B cell (primary cell): ENCODE results near the gene CLEC4M. TPM values are rescaled to one million over a fixed set of nuclear protein-coding genes. Genes with fewer than 3 reads are reported as not detected.

ENCODE experiments used
- ATAC-seq: fragments of 200-7000 bp; cut with Tn5 transposase; one replicate; pipeline ENCODE4 v1.10.0; 2021; ENCODE audit warnings: low read depth, mild to moderate bottlenecking, moderate number of reproducible peaks, moderate library complexity
- CTCF ChIA-PET: fragments of 350-600 bp; sonication (Branson Sonifier 250); formaldehyde crosslinking; loops from one replicate; lab custom pipeline; 2021; ENCODE audit warnings: antibody characterized with exemption, inconsistent platforms; lab: Charles Lee
- POLR2A ChIA-PET: fragments of 350-600 bp; sonication (Branson Sonifier 250); formaldehyde crosslinking; loops from one replicate; lab custom pipeline; 2021; ENCODE audit warnings: antibody characterized with exemption; lab: Charles Lee
- DNase-seq: peaks from one replicate; pipeline ENCODE4 v3.0.0; 2013
- H2AFZ ChIP-seq: 2 replicates; pipeline ENCODE4 v1.6.1; 2012; ENCODE audit warnings: mild to moderate bottlenecking, low read depth, low read length; ENCODE audit not compliant: insufficient read depth, poor library complexity, severe bottlenecking
- H3K27ac ChIP-seq, 2 donors: 1 replicate in 1 of 2; 2 replicates in 1 of 2; pipeline ENCODE4 v1.5.1; 2012 to 2013; ENCODE audit warnings: low read length in 2 of 2, mild to moderate bottlenecking in 2 of 2, moderate library complexity in 1 of 2
- H3K27me3 ChIP-seq, 4 experiments: fragments of 200-600 bp in 1 of 4; sonication (generic) in 1 of 4; replicated peaks in 1 of 4; 1 replicate in 2 of 4; 2 replicates in 2 of 4; pipeline versions ENCODE4 v1.6.1 to v1.7.0; 2013 to 2016; ENCODE audit warnings: low read length in 3 of 4, mild to moderate bottlenecking in 2 of 4, mixed read lengths in 1 of 4, moderate library complexity in 1 of 4; ENCODE audit not compliant: insufficient read depth in 4 of 4, control insufficient read depth in 3 of 4; ENCODE audit errors: control extremely low read depth in 1 of 4
- H3K36me3 ChIP-seq, 2 experiments: replicated peaks in 1 of 2; 1 replicate in 1 of 2; 2 replicates in 1 of 2; pipeline versions ENCODE4 v1.6.1 to v1.7.1; 2013; ENCODE audit warnings: low read length in 1 of 2; ENCODE audit not compliant: insufficient read depth in 2 of 2, control insufficient read depth in 1 of 2; ENCODE audit errors: control extremely low read depth in 1 of 2, extremely low read depth in 1 of 2
- H3K4me1 ChIP-seq, 2 donors: fragments of 200-600 bp in 1 of 2; sonication (generic) in 1 of 2; 1 replicate in 1 of 2; 2 replicates in 1 of 2; pipeline versions ENCODE4 v1.5.1 to v1.6.1; 2013 to 2017; ENCODE audit warnings: low read length in 2 of 2; ENCODE audit not compliant: control insufficient read depth in 2 of 2, insufficient read depth in 2 of 2
- H3K4me2 ChIP-seq: replicated peaks from 2 replicates; pipeline ENCODE3; 2012; ENCODE audit warnings: mild to moderate bottlenecking, low read depth, low read length; ENCODE audit not compliant: poor library complexity, severe bottlenecking
- H3K4me3 ChIP-seq, 5 experiments: fragments of 200-600 bp in 1 of 5; sonication (generic) in 1 of 5; 1 replicate in 3 of 5; 2 replicates in 2 of 5; pipeline versions ENCODE4 v1.5.1 to v1.7.0; 2011 to 2016; ENCODE audit warnings: low read length in 4 of 5, mild to moderate bottlenecking in 4 of 5, low read depth in 2 of 5, control low read depth in 1 of 5, moderate library complexity in 1 of 5; ENCODE audit not compliant: insufficient read depth in 1 of 5; ENCODE audit errors: control extremely low read depth in 1 of 5, extremely low read depth in 1 of 5
- H3K79me2 ChIP-seq: fragments of 200-600 bp; sonication (generic); one replicate; pipeline ENCODE4 v1.6.0; 2016; ENCODE audit warnings: low read length; ENCODE audit not compliant: control insufficient read depth, insufficient read depth
- H3K9ac ChIP-seq: fragments of 200-600 bp; sonication (generic); 2 replicates; pipeline ENCODE4 v1.6.1; 2017; ENCODE audit warnings: mild to moderate bottlenecking, low read length, moderate library complexity
- H3K9me3 ChIP-seq, 3 donors: one replicate each; pipeline versions ENCODE4 v1.6.1 to v1.7.1; 2013; ENCODE audit warnings: low read length in 2 of 3; ENCODE audit not compliant: control insufficient read depth in 2 of 3, insufficient read depth in 1 of 3; ENCODE audit errors: control extremely low read depth in 1 of 3
- H4K20me1 ChIP-seq: 2 replicates; pipeline ENCODE4 v1.6.0; 2012; ENCODE audit warnings: mild to moderate bottlenecking, low read length; ENCODE audit not compliant: insufficient read depth, control insufficient read depth, poor library complexity, severe bottlenecking
- H3K27ac Mint-ChIP-seq: one replicate; pipeline ENCODE4 v1.8.0; 2021; ENCODE audit warnings: mixed read lengths
- H3K27me3 Mint-ChIP-seq: one replicate; pipeline ENCODE4 v1.8.0; 2021; ENCODE audit warnings: mixed read lengths
- H3K4me1 Mint-ChIP-seq: one replicate; pipeline ENCODE4 v1.8.0; 2021; ENCODE audit warnings: mixed read lengths
- H3K4me3 Mint-ChIP-seq: one replicate; pipeline ENCODE4 v1.8.0; 2021; ENCODE audit warnings: mixed read lengths
- H3K9me3 Mint-ChIP-seq: one replicate; pipeline ENCODE4 v1.8.0; 2022; ENCODE audit warnings: mixed read lengths; ENCODE audit not compliant: insufficient read depth
- EZH2 ChIP-seq: IDR thresholded peaks from 2 replicates; pipeline ENCODE4 v1.6.1; 2012; ENCODE audit warnings: borderline replicate concordance, low read depth, mild to moderate bottlenecking, moderate library complexity, low read length; ENCODE audit not compliant: insufficient read depth, poor library complexity, severe bottlenecking
- WGBS: methylation state at CpG from one replicate; pipeline ENCODE4 v1.1.5; 2013; ENCODE audit warnings: missing lambda C conversion rate; ENCODE audit not compliant: insufficient coverage; 5-methylcytosine and 5-hydroxymethylcytosine counted together
- intact Hi-C: fragments of 100-400 bp; cut with micrococcal nuclease; formaldehyde crosslinking; loops from one replicate; pipeline ENCODE4 v1.10.0; 2022
- polyA plus RNA-seq: library from polyadenylated mRNA; depleted of rRNA; stranded (reverse); fragments of >200 nt; gene quantifications from 2 replicates; pipeline ENCODE4 v1.2.3, GENCODE V29; 2012
- total RNA-seq, 2 donors: library from RNA; stranded (reverse); fragments of 120-200 nt in 1 of 2; gene quantifications; 1 replicate in 1 of 2; 2 replicates in 1 of 2; pipeline versions ENCODE4 v1.2.3 to v1.2.4, GENCODE V29; 2013 to 2022
- TF ChIP-seq, protein P1 (sequence below): fragments of 200-600 bp; IDR thresholded peaks from one replicate; pipeline ENCODE4 v1.8.0; 2022; ENCODE audit warnings: antibody characterized with exemption, mild to moderate bottlenecking

CLEC4M gene
- total and polyA plus RNA-seq, 2 donors (not counting 1 experiment from before 2014, with no cell fraction given) = 0.10 to 0.52 TPM

DNA sequence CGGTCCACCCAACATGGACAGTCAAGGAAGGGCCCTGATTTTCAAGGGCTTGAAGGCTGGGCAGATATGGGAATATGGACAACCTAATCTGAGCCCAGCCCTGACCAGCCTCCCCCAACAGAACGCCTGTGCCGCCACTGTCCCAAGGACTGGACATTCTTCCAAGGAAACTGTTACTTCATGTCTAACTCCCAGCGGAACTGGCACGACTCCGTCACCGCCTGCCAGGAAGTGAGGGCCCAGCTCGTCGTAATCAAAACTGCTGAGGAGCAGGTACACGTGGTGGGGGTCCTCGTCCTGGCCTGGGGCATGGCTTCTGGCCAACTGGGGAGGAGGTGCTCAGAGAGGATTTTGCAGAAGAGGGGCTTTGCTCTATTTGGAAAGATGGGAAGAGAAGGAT lies 3.5 kb downstream of the CLEC4M start:
- POLR2A ChIA-PET = no interaction called here
- H3K4me1 Mint-ChIP-seq = peaks cover 13% of the 10 kb centered on the region
- ATAC-seq (no peak), DNase-seq (no peak)
- TF ChIP-seq, protein P1, sequence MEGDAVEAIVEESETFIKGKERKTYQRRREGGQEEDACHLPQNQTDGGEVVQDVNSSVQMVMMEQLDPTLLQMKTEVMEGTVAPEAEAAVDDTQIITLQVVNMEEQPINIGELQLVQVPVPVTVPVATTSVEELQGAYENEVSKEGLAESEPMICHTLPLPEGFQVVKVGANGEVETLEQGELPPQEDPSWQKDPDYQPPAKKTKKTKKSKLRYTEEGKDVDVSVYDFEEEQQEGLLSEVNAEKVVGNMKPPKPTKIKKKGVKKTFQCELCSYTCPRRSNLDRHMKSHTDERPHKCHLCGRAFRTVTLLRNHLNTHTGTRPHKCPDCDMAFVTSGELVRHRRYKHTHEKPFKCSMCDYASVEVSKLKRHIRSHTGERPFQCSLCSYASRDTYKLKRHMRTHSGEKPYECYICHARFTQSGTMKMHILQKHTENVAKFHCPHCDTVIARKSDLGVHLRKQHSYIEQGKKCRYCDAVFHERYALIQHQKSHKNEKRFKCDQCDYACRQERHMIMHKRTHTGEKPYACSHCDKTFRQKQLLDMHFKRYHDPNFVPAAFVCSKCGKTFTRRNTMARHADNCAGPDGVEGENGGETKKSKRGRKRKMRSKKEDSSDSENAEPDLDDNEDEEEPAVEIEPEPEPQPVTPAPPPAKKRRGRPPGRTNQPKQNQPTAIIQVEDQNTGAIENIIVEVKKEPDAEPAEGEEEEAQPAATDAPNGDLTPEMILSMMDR = no peak
- TF ChIP-seq EZH2 = no peak
- Histone ChIP-seq H2AFZ (no peak overlapping the region), H3K9ac (no peak overlapping the region), H3K4me3 (no peak overlapping the region), H3K9me3 (peaks cover 0 to 1% (median 0%) of the 10 kb centered on the region in 3 donors), H3K4me2 (no peak overlapping the region), H3K27ac (no peak overlapping the region), H3K27me3 (peaks cover 0 to 11% (median 1%) of the 10 kb centered on the region in 4 experiments), H4K20me1 (no peaks in the 10 kb centered on the region), H3K36me3 (no peaks in the 10 kb centered on the region), H3K79me2 (no peaks in the 10 kb centered on the region), H3K4me1 (peaks cover 6 to 10% of the 10 kb centered on the region in 2 donors)
- intact Hi-C loops = no loop called here
- peaks cover 40% of the 10 kb centered on the region for H3K27me3 Mint-ChIP-seq
- H3K9me3 Mint-ChIP-seq = no peaks in the 10 kb centered on the region
- H3K27ac Mint-ChIP-seq = no peak overlapping the region
- no peak overlapping the region for H3K4me3 Mint-ChIP-seq
- CTCF ChIA-PET = no interaction called here
- 88% methylated on average over 9 of the region's 11 CpGs for WGBS

- H3K4me1 ChIP-seq = peaks cover 10 to 12% of the 10 kb centered on the region in 2 donors
- no peak for DNase-seq
- Mint-ChIP-seq H3K4me1 (peaks cover 16% of the 10 kb centered on the region), H3K27ac (no peak overlapping the region), H3K27me3 (peaks cover 36% of the 10 kb centered on the region), H3K9me3 (no peaks in the 10 kb centered on the region), H3K4me3 (no peak overlapping the region)
- no peak overlapping the region for H3K27ac ChIP-seq
- POLR2A ChIA-PET = no interaction called here
- H4K20me1 ChIP-seq = no peaks in the 10 kb centered on the region
- H3K9ac ChIP-seq = no peak overlapping the region
- no peak for ATAC-seq
- CTCF ChIA-PET = no interaction called here
- no peak for TF ChIP-seq EZH2
- TF ChIP-seq, protein P1 = no peak
- no peaks in the 10 kb centered on the region for H3K79me2 ChIP-seq
- no peak overlapping the region for H2AFZ ChIP-seq
- peaks cover 0 to 11% (median 1%) of the 10 kb centered on the region in 4 experiments for H3K27me3 ChIP-seq
- H3K4me2 ChIP-seq = no peak overlapping the region
- no peaks in the 10 kb centered on the region for H3K9me3 ChIP-seq
- 78% methylated on average over 3 of the region's 4 CpGs for WGBS
- H3K36me3 ChIP-seq = no peaks in the 10 kb centered on the region
- intact Hi-C loops = no loop called here
- no peak overlapping the region for H3K4me3 ChIP-seq
These were observed 4.4 kb downstream of the CLEC4M start for GRCh38 chr19:7767487-7767886.
